Activated CD4-positive, alpha-beta T cell treated with anti-CD3 and anti-CD28 coated beads, Interleukin-2, amount 10 ng/mL, durations not matched to agents 24 days and 14 days (primary cell): ENCODE results near the gene ACTR3. TPM values are rescaled to one million over a fixed set of nuclear protein-coding genes. Genes with fewer than 3 reads are reported as not detected.
"Not testable (repeated sequence)": the region's sequence is repeated elsewhere in the genome, so short reads cannot be mapped to it uniquely, and the experiment has no call there.

Experiments used
- DNase-seq: peaks from one replicate; pipeline ENCODE4 v3.0.0; 2022
- H3K27ac Mint-ChIP-seq: one replicate; pipeline ENCODE4 v1.8.0; 2022; ENCODE audit warnings: mild to moderate bottlenecking, mixed read lengths
- H3K27me3 Mint-ChIP-seq: one replicate; pipeline ENCODE4 v1.8.0; 2022; ENCODE audit warnings: mixed read lengths
- H3K36me3 Mint-ChIP-seq: one replicate; pipeline ENCODE4 v1.8.0; 2022; ENCODE audit warnings: low read depth, mild to moderate bottlenecking, mixed read lengths
- H3K4me1 Mint-ChIP-seq: one replicate; pipeline ENCODE4 v1.8.0; 2021; ENCODE audit warnings: mixed read lengths
- H3K4me3 Mint-ChIP-seq: one replicate; pipeline ENCODE4 v1.8.0; 2022; ENCODE audit warnings: mild to moderate bottlenecking, moderate library complexity, mixed read lengths
- H3K9me3 Mint-ChIP-seq: one replicate; pipeline ENCODE4 v1.8.0; 2021; ENCODE audit warnings: mixed read lengths
- intact Hi-C: fragments of 100-400 bp; cut with micrococcal nuclease; formaldehyde crosslinking; loops from one replicate; pipeline ENCODE4 v1.15.1; 2023
- total RNA-seq: library from RNA; stranded (reverse); gene quantifications from 2 replicates; pipeline ENCODE4 v1.2.3, GENCODE V29; 2022

Gene ACTR3
- 452 and 460 TPM in 2 replicates for total RNA-seq

DNA sequence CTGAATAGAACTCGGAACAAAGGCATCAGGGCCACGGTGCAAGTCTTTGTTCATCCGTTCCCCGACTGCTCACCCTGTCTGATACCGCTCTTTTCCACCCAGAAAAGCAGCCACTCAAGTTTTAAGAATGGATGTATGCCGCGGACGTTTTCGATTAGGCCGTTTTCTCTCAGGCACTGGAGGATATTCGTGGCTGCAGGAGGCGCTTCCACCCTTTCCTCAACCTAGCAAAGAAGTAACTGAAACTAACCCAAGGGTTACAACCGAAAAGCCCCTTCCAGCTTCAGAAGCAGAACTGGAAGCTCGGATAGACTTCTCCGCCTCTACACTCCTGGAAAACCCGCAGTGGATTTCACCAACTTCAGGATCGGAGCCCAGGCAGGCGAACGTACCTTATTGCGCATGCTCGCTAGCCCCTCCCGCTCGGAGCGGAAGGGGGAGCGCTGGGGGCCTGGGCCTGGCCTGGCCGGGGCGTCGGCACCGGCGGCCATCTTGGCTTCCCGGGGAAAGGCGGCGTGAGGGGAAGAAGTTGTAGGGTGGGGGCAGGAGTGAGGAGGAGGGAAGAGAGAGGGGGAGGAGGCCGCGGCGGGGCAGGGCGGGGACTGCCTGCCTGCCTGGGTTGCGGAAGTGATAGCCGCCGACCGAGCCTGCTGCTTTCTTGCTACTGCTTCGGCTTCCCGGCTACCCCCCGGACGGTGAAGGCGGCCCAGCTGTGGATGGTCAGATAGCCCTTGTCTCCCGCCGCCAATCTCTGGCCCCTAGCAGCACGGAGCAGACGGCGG, at the start of gene ACTR3:
Gene ACTR3 (plus strand): TSS at position 619 of the 782 bp plus-strand sequence. CDS start 191 bp downstream, outside the sequence.
- DNase-seq, result peak; percentile 100
- no peaks in the 10 kb centered on the region for H3K9me3 Mint-ChIP-seq
- peak within 1 kb of the TSS; percentile 99 for H3K27ac Mint-ChIP-seq
- H3K36me3 Mint-ChIP-seq, result peaks cover 44% of the 10 kb centered on the region
- peak within 1 kb of the TSS; percentile 94 for H3K4me3 Mint-ChIP-seq
- intact Hi-C loops, result loop anchor here (1.0 to 5.0 kb wide), 6 partner anchors 13 to 717 kb away; partner anchors contain the start of genes PSD4 and SLC35F5
- no peaks in the 10 kb centered on the region for H3K27me3 Mint-ChIP-seq
- H3K4me1 Mint-ChIP-seq, result peaks cover 66% of the 10 kb centered on the region

DNA sequence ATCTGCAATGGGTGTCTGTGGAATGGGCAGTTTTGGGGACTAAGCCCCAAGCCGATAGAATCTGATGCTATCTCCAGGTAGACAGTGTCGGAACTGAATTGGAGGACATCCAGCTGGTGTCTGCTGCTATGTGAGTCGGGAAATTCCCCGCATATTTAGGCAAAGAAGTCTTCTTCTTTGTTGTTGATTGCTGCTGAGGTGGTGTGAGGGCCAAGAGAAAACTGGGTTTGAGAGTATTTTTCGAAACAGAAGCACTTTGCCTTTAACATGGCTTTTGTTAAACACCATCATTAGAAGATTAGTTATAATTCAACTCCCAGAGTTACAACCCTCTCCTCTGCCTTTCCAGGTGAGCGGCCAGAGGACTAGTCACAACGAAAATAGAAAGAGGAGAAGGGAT, 49.4 kb upstream of the ACTR3 start:
- H3K27me3 Mint-ChIP-seq, result no peaks in the 10 kb centered on the region
- intact Hi-C loops, result no loop called here
- peaks cover 2% of the 10 kb centered on the region for H3K4me1 Mint-ChIP-seq
- no peak for DNase-seq
- H3K36me3 Mint-ChIP-seq, result peaks cover 15% of the 10 kb centered on the region
- no peaks in the 10 kb centered on the region for H3K9me3 Mint-ChIP-seq
- no peak overlapping the region for H3K4me3 Mint-ChIP-seq
- H3K27ac Mint-ChIP-seq, result no peak overlapping the region

DNA sequence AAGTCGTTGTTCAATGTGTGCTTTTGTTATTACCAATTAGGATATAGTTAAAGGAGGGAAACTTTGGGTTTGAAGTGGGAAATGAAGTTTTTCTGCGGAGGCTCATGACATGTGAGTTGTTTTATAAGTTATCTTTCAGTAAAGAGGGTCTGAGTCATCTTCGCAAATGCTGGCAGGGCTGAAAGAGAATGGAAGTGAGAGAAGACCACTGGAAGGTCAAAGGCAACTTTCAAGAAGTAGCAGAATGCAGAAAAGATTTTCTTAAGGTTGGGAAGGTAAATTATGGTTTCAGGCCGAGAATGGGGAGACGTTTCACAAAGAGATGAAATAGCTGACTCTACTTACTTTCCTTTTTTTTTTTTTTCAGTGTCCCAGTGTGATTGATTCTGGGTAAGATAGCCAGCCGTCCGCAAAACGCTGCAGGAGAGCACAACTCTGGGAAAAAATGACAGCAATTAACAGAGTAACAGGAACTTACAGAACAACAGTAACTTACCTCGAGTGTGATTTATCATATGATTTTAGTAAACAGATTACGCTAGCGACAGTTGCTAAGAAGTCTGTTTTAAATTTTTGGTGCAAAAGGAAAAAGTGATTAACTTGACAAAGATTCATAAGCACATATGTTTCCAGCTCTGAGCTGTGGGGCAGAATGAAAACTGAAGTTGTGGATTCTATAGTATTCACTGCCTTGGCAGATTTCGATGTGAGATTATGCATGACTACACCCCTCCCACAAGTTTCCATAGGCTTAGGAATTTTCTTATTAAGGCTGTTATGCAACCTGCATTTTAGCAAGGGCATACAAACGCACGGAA, 46.8 kb upstream of the ACTR3 start:
- no peaks in the 10 kb centered on the region for H3K27me3 Mint-ChIP-seq
- intact Hi-C loops, result no loop called here
- no peak overlapping the region for H3K4me3 Mint-ChIP-seq
- DNase-seq, result no peak
- peaks cover 3% of the 10 kb centered on the region for H3K4me1 Mint-ChIP-seq
- H3K27ac Mint-ChIP-seq, result no peak overlapping the region
- peaks cover 26% of the 10 kb centered on the region for H3K36me3 Mint-ChIP-seq
- peaks cover 11% of the 10 kb centered on the region for H3K9me3 Mint-ChIP-seq

DNA sequence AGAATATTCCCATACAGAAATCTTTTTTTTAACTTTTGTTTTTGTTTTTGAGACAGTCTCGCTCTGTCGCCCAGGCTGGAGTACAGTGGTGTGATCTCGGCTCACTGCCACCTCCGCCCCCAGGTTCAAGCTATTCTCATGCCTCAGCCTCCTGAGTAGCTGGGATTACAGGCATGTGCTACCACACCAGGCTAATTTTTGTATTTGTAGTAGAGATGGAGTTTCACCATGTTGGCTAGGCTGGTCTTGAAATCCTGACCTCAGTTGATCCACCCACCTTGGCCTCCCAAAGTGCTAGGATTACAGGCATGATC, 46.2 kb upstream of the ACTR3 start:
- H3K4me3 Mint-ChIP-seq, H3K27ac Mint-ChIP-seq, H3K4me1 Mint-ChIP-seq, H3K27me3 Mint-ChIP-seq, DNase-seq, intact Hi-C loops: not testable (repeated sequence)
- peaks cover 28% of the 10 kb centered on the region for H3K36me3 Mint-ChIP-seq
- H3K9me3 Mint-ChIP-seq, result peaks cover 11% of the 10 kb centered on the region

DNA sequence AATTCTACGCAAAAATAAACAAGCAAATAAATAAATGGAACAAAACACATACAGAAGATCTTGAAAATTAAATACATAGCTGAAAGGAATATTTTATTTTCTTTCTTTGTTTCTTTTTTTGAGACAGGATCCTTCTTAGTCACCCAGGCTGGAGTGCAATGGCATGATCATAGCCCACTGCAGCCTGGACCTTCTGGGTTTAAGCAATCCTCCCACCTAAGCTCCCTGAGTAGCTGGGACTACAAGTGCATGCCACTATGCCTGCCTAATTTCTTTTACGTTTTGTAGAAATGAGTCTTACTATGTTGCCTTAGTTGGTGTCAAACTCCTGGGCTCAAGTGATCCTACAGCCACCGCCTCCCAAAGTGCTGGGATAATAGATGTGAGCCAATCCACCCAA, 44.6 kb upstream of the ACTR3 start:
- Mint-ChIP-seq H3K4me3 (no peak overlapping the region), H3K36me3 (peaks cover 29% of the 10 kb centered on the region), H3K27ac (no peak overlapping the region), H3K4me1 (peaks cover 9% of the 10 kb centered on the region), H3K27me3 (no peaks in the 10 kb centered on the region), H3K9me3 (peaks cover 11% of the 10 kb centered on the region)
- DNase-seq, result no peak
- intact Hi-C loops, result no loop called here

DNA sequence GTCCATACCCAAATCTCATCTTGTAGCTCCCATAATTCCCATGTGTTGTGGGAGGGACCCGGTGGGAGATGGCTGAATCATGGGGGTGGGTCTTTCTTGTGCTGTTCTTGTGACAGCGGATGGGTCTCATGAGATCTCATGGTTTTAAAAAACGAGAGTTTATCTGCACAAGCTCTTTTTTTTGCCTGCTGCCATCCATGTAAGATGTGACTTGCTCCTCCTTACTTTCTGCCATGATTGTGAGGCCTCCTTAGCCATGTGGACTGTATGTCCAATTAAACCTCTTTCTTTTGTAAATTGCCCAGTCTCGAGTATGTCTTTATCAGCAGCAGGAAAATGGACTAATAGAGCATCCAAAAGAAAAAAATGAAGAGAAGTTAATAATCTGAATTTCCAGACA, 44.1 kb upstream of the ACTR3 start:
- intact Hi-C loops, H3K27ac Mint-ChIP-seq: not testable (repeated sequence)
- H3K9me3 Mint-ChIP-seq, result peaks cover 11% of the 10 kb centered on the region

DNA sequence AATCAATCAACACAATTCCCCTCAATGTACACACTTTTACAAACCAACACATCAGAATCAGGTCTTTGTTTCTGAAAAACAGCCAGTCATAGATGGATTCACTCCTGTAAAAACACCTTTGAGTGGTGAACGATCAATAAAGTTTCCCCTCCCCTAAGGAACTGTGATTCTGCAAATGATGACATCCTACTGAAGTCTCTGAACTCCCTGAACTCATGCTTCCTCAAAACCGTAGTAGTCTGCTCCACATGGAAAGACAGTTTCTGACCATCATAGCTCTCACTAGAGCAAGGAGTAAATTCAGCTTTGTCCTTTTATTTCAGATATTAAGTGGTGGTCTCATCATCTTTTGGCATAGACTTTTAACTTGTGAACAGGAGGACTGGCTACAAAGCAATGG, 43.5 kb upstream of the ACTR3 start:
- intact Hi-C loops, result no loop called here
- H3K27me3 Mint-ChIP-seq, result no peaks in the 10 kb centered on the region
- H3K4me1 Mint-ChIP-seq, result peaks cover 9% of the 10 kb centered on the region

More for the DNA sequence above, 44.1 kb upstream of the ACTR3 start:
- H3K27me3 Mint-ChIP-seq, DNase-seq, H3K4me1 Mint-ChIP-seq, H3K4me3 Mint-ChIP-seq: not testable (repeated sequence)
- peaks cover 29% of the 10 kb centered on the region for H3K36me3 Mint-ChIP-seq

DNA sequence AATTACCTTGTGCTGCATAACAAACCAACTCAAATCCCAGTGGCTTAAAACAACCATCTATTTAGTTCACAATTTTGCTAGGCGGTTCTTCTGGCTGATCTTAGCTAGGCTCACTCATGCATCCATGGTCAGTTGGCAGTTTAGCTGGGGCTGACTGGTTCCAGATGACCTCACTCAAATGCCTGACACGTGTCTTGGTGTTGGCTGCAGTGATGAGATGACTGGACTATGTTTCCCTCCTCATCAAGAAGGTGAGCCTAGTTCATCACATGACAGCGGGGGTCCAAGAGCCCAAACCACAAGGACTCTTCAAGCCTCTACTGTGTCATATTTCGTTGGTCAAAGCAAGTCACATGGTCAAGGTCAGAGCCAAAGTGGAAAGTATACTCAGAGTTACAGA, 42.7 kb upstream of the ACTR3 start:
- Mint-ChIP-seq H3K9me3 (peaks cover 11% of the 10 kb centered on the region), H3K27ac (no peak overlapping the region), H3K4me3 (no peak overlapping the region), H3K4me1 (peaks cover 9% of the 10 kb centered on the region), H3K36me3 (peaks cover 29% of the 10 kb centered on the region), H3K27me3 (no peaks in the 10 kb centered on the region)
- no peak for DNase-seq
- intact Hi-C loops, result no loop called here

More for the DNA sequence above, 43.5 kb upstream of the ACTR3 start:
- H3K4me3 Mint-ChIP-seq, result no peak overlapping the region
- H3K9me3 Mint-ChIP-seq, result peaks cover 11% of the 10 kb centered on the region
- no peak for DNase-seq
- peaks cover 29% of the 10 kb centered on the region for H3K36me3 Mint-ChIP-seq
- no peak overlapping the region for H3K27ac Mint-ChIP-seq

DNA sequence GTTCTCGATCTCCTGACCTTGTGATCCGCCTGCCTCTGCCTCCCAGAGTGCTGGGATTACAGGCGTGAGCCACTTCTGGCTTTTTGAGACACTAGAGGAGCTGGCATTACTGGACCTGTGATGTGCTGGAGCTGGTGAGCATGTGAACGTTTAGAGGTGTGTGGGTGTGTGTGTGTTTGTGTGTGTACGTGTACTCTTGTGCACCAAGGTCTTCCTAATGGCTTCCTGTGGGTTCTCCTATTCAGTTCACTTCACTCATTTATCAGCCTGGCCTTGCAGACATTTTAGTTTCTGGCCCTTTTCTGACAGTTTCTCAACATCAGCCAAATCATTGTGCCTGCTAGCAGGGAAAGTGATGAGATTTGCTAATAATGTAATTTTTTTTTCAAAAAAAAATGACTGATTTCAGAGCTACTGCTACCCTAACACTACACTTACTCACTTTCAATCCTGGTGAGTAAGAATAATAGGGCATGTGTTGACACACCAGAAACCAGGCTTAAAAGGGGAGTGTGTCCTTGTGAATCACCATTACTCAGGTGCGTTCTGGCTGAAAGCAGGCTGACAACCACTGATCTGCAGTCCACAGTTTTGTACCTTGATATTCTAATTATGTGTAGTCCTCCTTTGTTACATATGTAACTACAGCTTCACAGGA, 41.0 kb upstream of the ACTR3 start:
- no peak overlapping the region for H3K4me3 Mint-ChIP-seq
- H3K36me3 Mint-ChIP-seq, result peaks cover 26% of the 10 kb centered on the region
- no peak for DNase-seq
- no peaks in the 10 kb centered on the region for H3K27me3 Mint-ChIP-seq
- peak overlapping the region; percentile 57 for H3K27ac Mint-ChIP-seq
- H3K9me3 Mint-ChIP-seq, result peaks cover 11% of the 10 kb centered on the region
- peaks cover 7% of the 10 kb centered on the region for H3K4me1 Mint-ChIP-seq
- intact Hi-C loops, result loop anchor here (1.0 to 2.0 kb wide), 2 partner anchors 37 to 56 kb away; no protein-coding TSS in a partner anchor

DNA sequence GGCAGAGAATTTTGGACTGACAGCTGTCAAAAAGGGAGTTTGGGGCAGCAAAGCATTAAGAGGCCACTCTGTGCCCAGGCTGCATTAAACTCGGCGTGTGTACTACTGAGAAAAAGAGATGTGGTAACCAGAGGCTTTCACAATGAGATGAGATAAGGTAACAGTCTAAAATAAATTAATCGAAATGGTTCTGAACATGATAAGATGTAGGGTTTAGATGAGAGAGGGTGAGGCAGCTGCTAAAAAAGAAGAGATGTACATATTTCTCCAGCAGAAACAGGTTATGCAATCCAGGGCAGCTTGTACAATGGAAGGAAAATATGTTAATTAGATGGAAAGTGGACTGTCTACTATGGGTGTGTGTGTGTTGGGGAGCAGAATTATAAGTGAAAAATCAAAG, 39.2 kb upstream of the ACTR3 start:
- no peaks in the 10 kb centered on the region for H3K27me3 Mint-ChIP-seq
- no peak for DNase-seq
- peaks cover 7% of the 10 kb centered on the region for H3K4me1 Mint-ChIP-seq
- peaks cover 16% of the 10 kb centered on the region for H3K36me3 Mint-ChIP-seq
- peaks cover 11% of the 10 kb centered on the region for H3K9me3 Mint-ChIP-seq
- intact Hi-C loops, result no loop called here
- no peak overlapping the region for H3K27ac Mint-ChIP-seq
- H3K4me3 Mint-ChIP-seq, result no peak overlapping the region

DNA sequence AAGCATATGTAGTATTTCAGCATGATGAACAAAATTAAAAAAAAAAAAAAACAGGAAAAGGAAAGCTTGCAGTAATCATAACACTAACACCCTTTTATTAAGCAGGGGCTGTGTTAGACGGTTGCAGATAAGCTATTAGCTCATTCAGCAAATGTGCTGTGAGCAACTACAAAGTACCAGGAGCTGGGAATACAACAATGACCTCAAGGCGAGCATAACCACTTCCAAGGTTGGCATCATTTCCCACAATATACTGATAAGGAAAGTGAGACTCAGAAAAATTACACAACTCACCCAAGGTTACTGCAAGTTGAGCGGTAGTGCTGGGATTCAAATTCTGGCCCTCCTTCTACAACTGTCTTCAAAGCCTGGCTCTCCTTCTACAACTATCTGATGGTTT, 38.2 kb upstream of the ACTR3 start:
- Mint-ChIP-seq H3K4me1 (peaks cover 7% of the 10 kb centered on the region), H3K36me3 (peaks cover 6% of the 10 kb centered on the region), H3K27ac (no peak overlapping the region), H3K9me3 (peaks cover 3% of the 10 kb centered on the region), H3K27me3 (no peaks in the 10 kb centered on the region), H3K4me3 (no peak overlapping the region)
- intact Hi-C loops, result no loop called here
- no peak for DNase-seq

DNA sequence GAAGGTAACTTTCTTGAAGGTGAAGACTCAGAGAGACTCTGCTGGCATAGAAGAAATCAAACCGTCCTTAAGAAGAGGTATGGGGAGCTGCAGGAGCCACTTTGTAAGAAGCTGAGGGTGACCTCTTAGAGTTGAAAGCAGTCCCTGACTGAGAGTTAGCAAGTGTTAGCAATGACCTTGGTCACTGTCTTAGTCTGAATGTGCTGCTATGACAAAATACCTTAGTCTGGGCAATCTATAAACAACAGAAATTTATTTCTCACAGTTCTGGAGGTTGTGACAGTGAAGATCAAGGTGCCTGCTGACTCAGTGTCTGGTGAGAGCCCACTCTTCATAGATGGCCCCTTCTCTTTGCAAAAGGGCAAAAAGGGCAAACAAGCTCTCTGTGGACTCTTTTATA, 35.7 kb upstream of the ACTR3 start:
- Mint-ChIP-seq H3K4me1 (peaks cover 7% of the 10 kb centered on the region), H3K27ac (no peak overlapping the region), H3K36me3 (peaks cover 9% of the 10 kb centered on the region), H3K4me3 (no peak overlapping the region), H3K27me3 (no peaks in the 10 kb centered on the region), H3K9me3 (no peaks in the 10 kb centered on the region)
- intact Hi-C loops, result no loop called here
- DNase-seq, result no peak

DNA sequence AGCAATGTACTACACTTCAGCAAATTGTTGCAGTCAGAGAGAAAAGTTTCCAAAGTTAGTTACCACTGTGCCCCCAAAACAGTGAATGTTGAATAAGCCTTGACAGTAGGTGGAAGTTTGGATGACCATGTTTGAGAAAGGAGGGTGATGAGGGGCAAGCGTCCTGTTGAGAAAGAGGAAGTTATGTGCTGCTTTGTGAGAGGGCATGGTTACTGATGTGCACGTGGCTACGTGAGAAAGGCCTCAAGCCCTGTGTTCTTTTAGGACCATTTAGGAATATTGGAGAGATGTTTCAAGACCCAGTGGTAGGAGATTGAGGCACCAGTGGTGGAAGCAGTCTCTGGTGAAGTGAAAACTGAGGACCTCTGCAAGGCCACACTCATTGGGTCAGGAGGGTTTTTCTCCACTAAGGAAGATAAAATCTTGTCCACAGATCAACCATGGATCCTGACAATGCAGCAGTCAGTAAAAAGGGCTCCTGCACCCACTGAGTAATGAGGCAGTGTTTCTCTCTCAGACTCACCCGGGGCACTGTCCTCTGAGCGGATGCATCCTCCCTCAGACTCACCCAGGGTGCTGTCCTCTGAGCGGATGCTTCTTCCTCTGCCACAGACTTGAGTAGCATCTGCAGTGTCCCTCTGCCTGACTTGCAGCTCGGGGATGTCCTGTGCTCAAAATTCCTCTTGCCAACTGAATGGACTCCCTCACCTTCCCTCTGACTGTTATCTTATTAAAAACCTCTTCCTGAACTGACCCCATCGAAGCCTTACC, 34.7 kb upstream of the ACTR3 start:
- H3K9me3 Mint-ChIP-seq, result no peaks in the 10 kb centered on the region
- H3K4me3 Mint-ChIP-seq, result no peak overlapping the region
- no peak overlapping the region for H3K27ac Mint-ChIP-seq
- peaks cover 11% of the 10 kb centered on the region for H3K36me3 Mint-ChIP-seq
- H3K4me1 Mint-ChIP-seq, result peaks cover 6% of the 10 kb centered on the region
- no peaks in the 10 kb centered on the region for H3K27me3 Mint-ChIP-seq
- no peak for DNase-seq
- intact Hi-C loops, result no loop called here
